HepG2 (cell line): Measurements from ENCODE around the gene CD2AP. TPM values are rescaled to one million over a fixed set of nuclear protein-coding genes. Genes with fewer than 3 reads are reported as not detected.

Experiments used
- FOSL2 ChIP-seq: sonication (generic); formaldehyde crosslinking; IDR thresholded peaks from 2 replicates; pipeline ENCODE4 v1.4.0; 2020; ENCODE audit warnings: missing genetic modification reagents
- MAFG ChIP-seq: sonication (generic); formaldehyde crosslinking; IDR thresholded peaks from 2 replicates; pipeline ENCODE4 v1.5.1; 2020; ENCODE audit warnings: mild to moderate bottlenecking, missing genetic modification reagents
- RFX3 ChIP-seq: IDR thresholded peaks from 2 replicates; pipeline ENCODE4 v1.6.1; 2016; ENCODE audit warnings: missing biosample characterization, missing genetic modification reagents
- SMARCE1 ChIP-seq: fragments of 450-650 bp; IDR thresholded peaks from 2 replicates; pipeline ENCODE4 v1.6.1; 2017; ENCODE audit warnings: borderline replicate concordance
- TP53 ChIP-seq: sonication (generic); formaldehyde crosslinking; conservative IDR thresholded peaks from 2 replicates; pipeline ENCODE4 v1.4.0; 2020; ENCODE audit warnings: missing genetic modification reagents
- ZBTB20 ChIP-seq: sonication (generic); formaldehyde crosslinking; IDR thresholded peaks from 2 replicates; pipeline ENCODE4 v1.8.1; 2023; ENCODE audit warnings: missing genetic modification reagents, low read depth, mild to moderate bottlenecking, borderline replicate concordance
- ZSCAN12 ChIP-seq: sonication (generic); formaldehyde crosslinking; IDR thresholded peaks from 2 replicates; pipeline ENCODE4 v1.9.0; 2021; ENCODE audit warnings: mild to moderate bottlenecking, missing genetic modification reagents
- polyA plus RNA-seq, 8 experiments: library from polyadenylated mRNA; depleted of rRNA in 3 of 8; stranded (reverse) in 7 of 8; unstranded in 1 of 8; fragments of >200 nt; fragmentation: Illumina TruSeq in 4 of 8; extraction: Trizol in 4 of 8; gene quantifications; 2 replicates each; pipeline versions ENCODE4 v1.2.1 to v1.2.3, GENCODE V29; 2011 to 2016; ENCODE audit warnings: low read depth in 4 of 8, missing spikeins in 1 of 8, mixed read lengths in 1 of 8; ENCODE audit not compliant: insufficient read depth in 1 of 8
- total RNA-seq, 5 experiments: library from RNA; depleted of rRNA; stranded (reverse); fragments of >200 nt; fragmentation: Illumina TruSeq; extraction: Trizol; gene quantifications; 2 replicates each; pipeline ENCODE4 v1.2.3, GENCODE V29; 2016; ENCODE audit warnings: low read depth in 1 of 5
- TF ChIP-seq, protein P1 (sequence below): sonication (generic); formaldehyde crosslinking; IDR thresholded peaks from 2 replicates; pipeline ENCODE4 v1.4.0; 2020; ENCODE audit warnings: missing genetic modification reagents
- TF ChIP-seq, protein P2 (sequence below): sonication (generic); formaldehyde crosslinking; IDR thresholded peaks from 2 replicates; pipeline ENCODE4 v1.4.0; 2020; ENCODE audit warnings: missing genetic modification reagents
- TF ChIP-seq, protein P3 (sequence below): sonication (generic); formaldehyde crosslinking; IDR thresholded peaks from 2 replicates; pipeline ENCODE4 v1.4.0; 2020; ENCODE audit warnings: mild to moderate bottlenecking, missing genetic modification reagents

The CD2AP gene
- total and polyA plus RNA-seq, 2 of the 13 experiments (the other 11 are each of a cell fraction or from before 2014, with no cell fraction given): 8.6 to 31.9 TPM

DNA sequence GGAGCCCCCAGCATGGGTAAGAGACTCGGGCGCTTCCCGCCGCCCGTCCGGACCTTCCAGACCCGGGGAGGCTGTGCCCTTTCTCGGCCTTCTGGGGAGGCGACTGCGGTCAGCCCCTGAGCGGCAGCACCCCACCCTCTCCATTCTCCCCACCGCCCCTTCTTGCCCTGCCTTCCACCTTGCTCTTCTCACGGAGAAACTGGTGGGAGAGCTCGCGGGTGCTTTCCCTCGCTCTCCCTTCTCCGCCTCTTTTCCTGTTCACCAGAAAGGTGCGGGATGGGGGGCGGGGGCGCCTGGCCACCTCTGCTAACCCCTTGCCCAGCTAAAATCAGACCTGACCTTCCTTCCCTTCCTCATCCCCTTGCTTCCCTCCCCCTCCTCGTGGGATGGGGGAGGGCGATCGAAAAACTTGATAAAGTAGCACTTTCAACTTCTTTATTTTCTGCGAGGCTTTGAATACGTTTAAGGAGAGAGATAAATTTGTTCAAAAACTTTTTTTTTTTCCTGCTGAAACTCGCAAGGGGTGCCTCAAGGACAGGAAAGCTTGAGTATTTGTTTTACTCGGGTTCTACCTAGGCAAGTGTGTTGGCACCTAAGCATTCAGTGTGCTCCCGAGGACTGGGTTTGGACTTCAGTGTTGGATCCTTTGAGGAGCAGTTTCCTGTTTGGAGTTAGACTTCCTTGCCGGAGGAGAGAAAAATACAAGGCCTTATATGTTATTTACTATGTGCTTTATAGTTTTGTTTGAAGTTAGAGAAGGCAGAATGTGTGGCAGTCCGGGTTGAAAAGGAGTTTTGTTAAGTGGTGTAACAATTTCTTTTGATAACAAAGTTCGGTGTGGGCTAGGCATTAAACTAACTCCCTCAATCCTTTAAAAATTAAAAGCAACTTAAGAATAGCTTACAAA, 897 bp downstream of the CD2AP start (continued):
- TF ChIP-seq, protein P1, sequence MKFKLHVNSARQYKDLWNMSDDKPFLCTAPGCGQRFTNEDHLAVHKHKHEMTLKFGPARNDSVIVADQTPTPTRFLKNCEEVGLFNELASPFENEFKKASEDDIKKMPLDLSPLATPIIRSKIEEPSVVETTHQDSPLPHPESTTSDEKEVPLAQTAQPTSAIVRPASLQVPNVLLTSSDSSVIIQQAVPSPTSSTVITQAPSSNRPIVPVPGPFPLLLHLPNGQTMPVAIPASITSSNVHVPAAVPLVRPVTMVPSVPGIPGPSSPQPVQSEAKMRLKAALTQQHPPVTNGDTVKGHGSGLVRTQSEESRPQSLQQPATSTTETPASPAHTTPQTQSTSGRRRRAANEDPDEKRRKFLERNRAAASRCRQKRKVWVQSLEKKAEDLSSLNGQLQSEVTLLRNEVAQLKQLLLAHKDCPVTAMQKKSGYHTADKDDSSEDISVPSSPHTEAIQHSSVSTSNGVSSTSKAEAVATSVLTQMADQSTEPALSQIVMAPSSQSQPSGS (CRISPR knock-in tag): no peak
- TF ChIP-seq TP53 (CRISPR knock-in tag) (no peak), ZSCAN12 (no peak), SMARCE1 (no peak), FOSL2 (CRISPR knock-in tag) (no peak), MAFG (0 out of 2 replicates have a peak, but pooled peaks have one; percentile 1), RFX3 (no peak), ZBTB20 (CRISPR knock-in tag) (no peak)
- TF ChIP-seq, protein P2, sequence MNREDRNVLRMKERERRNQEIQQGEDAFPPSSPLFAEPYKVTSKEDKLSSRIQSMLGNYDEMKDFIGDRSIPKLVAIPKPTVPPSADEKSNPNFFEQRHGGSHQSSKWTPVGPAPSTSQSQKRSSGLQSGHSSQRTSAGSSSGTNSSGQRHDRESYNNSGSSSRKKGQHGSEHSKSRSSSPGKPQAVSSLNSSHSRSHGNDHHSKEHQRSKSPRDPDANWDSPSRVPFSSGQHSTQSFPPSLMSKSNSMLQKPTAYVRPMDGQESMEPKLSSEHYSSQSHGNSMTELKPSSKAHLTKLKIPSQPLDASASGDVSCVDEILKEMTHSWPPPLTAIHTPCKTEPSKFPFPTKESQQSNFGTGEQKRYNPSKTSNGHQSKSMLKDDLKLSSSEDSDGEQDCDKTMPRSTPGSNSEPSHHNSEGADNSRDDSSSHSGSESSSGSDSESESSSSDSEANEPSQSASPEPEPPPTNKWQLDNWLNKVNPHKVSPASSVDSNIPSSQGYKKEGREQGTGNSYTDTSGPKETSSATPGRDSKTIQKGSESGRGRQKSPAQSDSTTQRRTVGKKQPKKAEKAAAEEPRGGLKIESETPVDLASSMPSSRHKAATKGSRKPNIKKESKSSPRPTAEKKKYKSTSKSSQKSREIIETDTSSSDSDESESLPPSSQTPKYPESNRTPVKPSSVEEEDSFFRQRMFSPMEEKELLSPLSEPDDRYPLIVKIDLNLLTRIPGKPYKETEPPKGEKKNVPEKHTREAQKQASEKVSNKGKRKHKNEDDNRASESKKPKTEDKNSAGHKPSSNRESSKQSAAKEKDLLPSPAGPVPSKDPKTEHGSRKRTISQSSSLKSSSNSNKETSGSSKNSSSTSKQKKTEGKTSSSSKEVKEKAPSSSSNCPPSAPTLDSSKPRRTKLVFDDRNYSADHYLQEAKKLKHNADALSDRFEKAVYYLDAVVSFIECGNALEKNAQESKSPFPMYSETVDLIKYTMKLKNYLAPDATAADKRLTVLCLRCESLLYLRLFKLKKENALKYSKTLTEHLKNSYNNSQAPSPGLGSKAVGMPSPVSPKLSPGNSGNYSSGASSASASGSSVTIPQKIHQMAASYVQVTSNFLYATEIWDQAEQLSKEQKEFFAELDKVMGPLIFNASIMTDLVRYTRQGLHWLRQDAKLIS (CRISPR knock-in tag): 0 out of 2 replicates have a peak, but pooled peaks have one; percentile 4
- TF ChIP-seq, protein P3, sequence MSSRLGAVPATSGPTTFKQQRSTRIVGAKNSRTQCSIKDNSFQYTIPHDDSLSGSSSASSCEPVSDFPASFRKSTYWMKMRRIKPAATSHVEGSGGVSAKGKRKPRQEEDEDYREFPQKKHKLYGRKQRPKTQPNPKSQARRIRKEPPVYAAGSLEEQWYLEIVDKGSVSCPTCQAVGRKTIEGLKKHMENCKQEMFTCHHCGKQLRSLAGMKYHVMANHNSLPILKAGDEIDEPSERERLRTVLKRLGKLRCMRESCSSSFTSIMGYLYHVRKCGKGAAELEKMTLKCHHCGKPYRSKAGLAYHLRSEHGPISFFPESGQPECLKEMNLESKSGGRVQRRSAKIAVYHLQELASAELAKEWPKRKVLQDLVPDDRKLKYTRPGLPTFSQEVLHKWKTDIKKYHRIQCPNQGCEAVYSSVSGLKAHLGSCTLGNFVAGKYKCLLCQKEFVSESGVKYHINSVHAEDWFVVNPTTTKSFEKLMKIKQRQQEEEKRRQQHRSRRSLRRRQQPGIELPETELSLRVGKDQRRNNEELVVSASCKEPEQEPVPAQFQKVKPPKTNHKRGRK: no peak
